Lower lobe of right lung (tissue), 2 donors: ENCODE results near the gene CREBBP. TPM values are rescaled to one million over a fixed set of nuclear protein-coding genes. Genes with fewer than 3 reads are reported as not detected.

Experiments used
- ATAC-seq, 2 donors: fragments of 200-7000 bp; cut with Tn5 transposase; one replicate each; pipeline ENCODE4 v1.9.1; 2020 to 2022; ENCODE audit warnings: mild to moderate bottlenecking in 2 of 2, moderate library complexity in 2 of 2
- DNase-seq: peaks from one replicate; pipeline ENCODE4 v3.0.0-alpha.2; 2020
- H3K27ac ChIP-seq: fragments of 200-600 bp; one replicate; pipeline ENCODE4 v1.8.0; 2022
- H3K27me3 ChIP-seq: fragments of 200-600 bp; one replicate; pipeline ENCODE4 v1.8.0; 2022; ENCODE audit warnings: low read depth
- H3K36me3 ChIP-seq: fragments of 200-600 bp; one replicate; pipeline ENCODE4 v1.8.0; 2022; ENCODE audit warnings: mild to moderate bottlenecking
- H3K4me1 ChIP-seq: fragments of 200-600 bp; one replicate; pipeline ENCODE4 v1.8.0; 2022
- H3K4me3 ChIP-seq: fragments of 200-600 bp; one replicate; pipeline ENCODE4 v1.8.0; 2022; ENCODE audit warnings: mild to moderate bottlenecking
- H3K9me3 ChIP-seq: fragments of 200-600 bp; one replicate; pipeline ENCODE4 v1.8.0; 2022
- intact Hi-C: fragments of 100-400 bp; cut with DNase I; formaldehyde crosslinking; loops from one replicate; pipeline ENCODE4 v1.11.0; 2022
- total RNA-seq: library from RNA; stranded (reverse); fragmentation: NEBNext Ultra II Directional; extraction: Animal tissue kit (Norgen Biotek cat#: 25700); gene quantifications from one replicate; pipeline ENCODE4 v1.2.1, GENCODE V29; 2021
- TF ChIP-seq, protein P1 (sequence below): fragments of 200-600 bp; IDR thresholded peaks from one replicate; pipeline ENCODE4 v1.8.0; 2022; ENCODE audit warnings: antibody characterized with exemption, mild to moderate bottlenecking
- donor health status: DM: no; HTN: yes; CAD: no; lungs with severe emphysema.

CREBBP gene
- total RNA-seq, 1 donor from 2014 or later = 78.3 TPM

GRCh38 chr16:3752984-3753383 is 127.5 kb downstream of the CREBBP start:
- ATAC-seq (no peak), DNase-seq (no peak)
- TF ChIP-seq, protein P1, sequence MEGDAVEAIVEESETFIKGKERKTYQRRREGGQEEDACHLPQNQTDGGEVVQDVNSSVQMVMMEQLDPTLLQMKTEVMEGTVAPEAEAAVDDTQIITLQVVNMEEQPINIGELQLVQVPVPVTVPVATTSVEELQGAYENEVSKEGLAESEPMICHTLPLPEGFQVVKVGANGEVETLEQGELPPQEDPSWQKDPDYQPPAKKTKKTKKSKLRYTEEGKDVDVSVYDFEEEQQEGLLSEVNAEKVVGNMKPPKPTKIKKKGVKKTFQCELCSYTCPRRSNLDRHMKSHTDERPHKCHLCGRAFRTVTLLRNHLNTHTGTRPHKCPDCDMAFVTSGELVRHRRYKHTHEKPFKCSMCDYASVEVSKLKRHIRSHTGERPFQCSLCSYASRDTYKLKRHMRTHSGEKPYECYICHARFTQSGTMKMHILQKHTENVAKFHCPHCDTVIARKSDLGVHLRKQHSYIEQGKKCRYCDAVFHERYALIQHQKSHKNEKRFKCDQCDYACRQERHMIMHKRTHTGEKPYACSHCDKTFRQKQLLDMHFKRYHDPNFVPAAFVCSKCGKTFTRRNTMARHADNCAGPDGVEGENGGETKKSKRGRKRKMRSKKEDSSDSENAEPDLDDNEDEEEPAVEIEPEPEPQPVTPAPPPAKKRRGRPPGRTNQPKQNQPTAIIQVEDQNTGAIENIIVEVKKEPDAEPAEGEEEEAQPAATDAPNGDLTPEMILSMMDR = no peak
- Histone ChIP-seq H3K27me3 (no peaks in the 10 kb centered on the region), H3K9me3 (no peaks in the 10 kb centered on the region), H3K4me3 (no peak overlapping the region), H3K4me1 (no peaks in the 10 kb centered on the region), H3K27ac (no peak overlapping the region), H3K36me3 (peaks cover 94% of the 10 kb centered on the region)
- intact Hi-C loops = no loop called here

GRCh38 chr16:3751878-3752277 is 128.6 kb downstream of the CREBBP start:
- no peak for ATAC-seq
- no peak overlapping the region for H3K27ac ChIP-seq
- TF ChIP-seq, protein P1 = no peak
- H3K27me3 ChIP-seq = no peaks in the 10 kb centered on the region
- H3K4me3 ChIP-seq = no peak overlapping the region
- DNase-seq = no peak
- H3K4me1 ChIP-seq = no peaks in the 10 kb centered on the region
- intact Hi-C loops = no loop called here
- peaks cover 94% of the 10 kb centered on the region for H3K36me3 ChIP-seq
- no peaks in the 10 kb centered on the region for H3K9me3 ChIP-seq

DNA sequence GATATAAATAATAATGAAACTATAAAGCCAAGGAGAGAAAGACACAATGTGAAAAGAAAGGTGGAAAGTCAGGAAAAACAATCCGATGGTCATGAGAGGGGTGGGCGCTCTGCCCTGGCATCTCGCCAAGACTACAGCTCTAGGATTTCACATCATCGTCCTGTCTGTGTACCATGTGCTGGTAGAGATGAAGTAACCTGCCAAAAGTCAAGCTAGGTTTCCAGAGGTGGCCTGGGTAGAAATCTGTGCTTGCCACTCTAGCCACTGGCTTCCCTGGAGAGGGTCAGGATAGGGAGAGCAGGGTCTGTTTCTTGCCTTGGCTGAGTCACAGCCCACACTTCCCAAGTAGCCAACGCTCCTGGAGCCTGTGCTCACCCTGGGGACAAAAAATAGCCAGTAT is 132.2 kb downstream of the CREBBP start:
- DNase-seq (no peak), ATAC-seq (peak in 1 of 2 donors; percentile 11)
- intact Hi-C loops = no loop called here
- H3K4me1 ChIP-seq = no peaks in the 10 kb centered on the region
- H3K27ac ChIP-seq = no peak overlapping the region
- no peaks in the 10 kb centered on the region for H3K9me3 ChIP-seq
- no peaks in the 10 kb centered on the region for H3K27me3 ChIP-seq
- TF ChIP-seq, protein P1 = no peak
- H3K4me3 ChIP-seq = no peak overlapping the region
- H3K36me3 ChIP-seq = peaks cover 94% of the 10 kb centered on the region

DNA sequence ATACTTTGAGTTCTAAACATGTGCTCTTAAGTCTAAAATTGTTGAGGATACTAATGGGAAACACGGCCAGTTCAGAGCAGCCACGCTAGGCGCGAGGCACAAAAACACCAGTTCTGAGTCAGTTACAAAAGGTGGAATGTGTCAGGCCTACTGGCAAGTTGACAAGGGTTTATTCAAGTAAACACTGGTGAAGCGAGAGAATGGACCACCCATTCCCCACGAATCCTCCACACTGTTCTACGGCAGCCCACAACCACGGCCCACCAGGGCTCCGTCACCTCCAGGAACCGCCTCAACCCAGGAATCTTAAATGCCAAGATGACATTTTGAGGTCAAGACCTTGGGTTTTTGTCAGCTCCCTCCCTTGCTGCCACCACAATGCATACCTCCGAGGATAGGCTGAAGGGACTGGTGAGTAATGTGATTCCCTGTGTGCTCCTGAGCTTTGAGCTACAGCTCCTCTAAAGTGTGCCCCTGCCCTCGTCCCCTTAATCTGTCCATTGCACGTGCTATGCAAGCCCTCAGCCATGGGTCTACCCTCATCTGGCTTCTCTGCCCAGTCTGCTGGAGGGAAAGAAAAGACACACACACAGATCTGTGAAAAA is 134.7 kb downstream of the CREBBP start:
- TF ChIP-seq, protein P1 = no peak
- H3K27me3 ChIP-seq = no peaks in the 10 kb centered on the region
- no peaks in the 10 kb centered on the region for H3K4me1 ChIP-seq
- H3K27ac ChIP-seq = no peak overlapping the region
- peaks cover 98% of the 10 kb centered on the region for H3K36me3 ChIP-seq
- no peak for DNase-seq
- H3K9me3 ChIP-seq = no peaks in the 10 kb centered on the region
- intact Hi-C loops = no loop called here
- no peak for ATAC-seq
- no peak overlapping the region for H3K4me3 ChIP-seq

DNA sequence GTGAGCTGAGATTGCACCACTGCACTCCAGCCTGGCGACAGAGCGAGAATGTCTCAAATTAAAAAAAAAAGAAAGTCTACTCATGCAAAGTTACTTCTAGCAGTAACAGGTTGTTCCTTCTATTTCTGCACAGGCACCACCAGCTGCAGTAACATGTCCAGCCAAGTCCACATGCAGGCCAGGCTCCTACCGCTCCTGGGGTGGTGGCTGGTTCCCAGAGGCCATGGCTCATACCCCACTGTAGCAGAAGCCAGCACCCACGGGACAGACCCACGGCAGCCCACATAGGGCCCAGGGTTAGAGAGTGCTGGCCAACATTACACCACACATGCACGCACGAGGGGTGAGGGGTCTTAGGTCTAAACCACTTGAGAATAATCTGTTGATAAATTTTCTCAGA is 136.5 kb downstream of the CREBBP start:
- Histone ChIP-seq H3K4me3 (no peak overlapping the region), H3K27me3 (no peaks in the 10 kb centered on the region), H3K4me1 (no peaks in the 10 kb centered on the region), H3K36me3 (peaks cover 100% of the 10 kb centered on the region), H3K9me3 (no peaks in the 10 kb centered on the region), H3K27ac (no peak overlapping the region)
- TF ChIP-seq, protein P1 = no peak
- ATAC-seq (no peak), DNase-seq (no peak)
- intact Hi-C loops = no loop called here
